Measurements from ENCODE around the gene BLNK.

BLNK gene

GRCh38 chr10:96297486-96297885 lies 26.1 kb upstream of the BLNK start:
- TF ChIP-seq ZFX (IDR thresholded peaks at IDR 0.05; ENCODE audit: borderline replicate concordance) (no peak), CTCF (IDR thresholded peaks at IDR 0.05) (no peak)
- H3K27ac ChIP-seq, result no peak overlapping the region

GRCh38 chr10:96295475-96295874 lies 24.1 kb upstream of the BLNK start:
- TF ChIP-seq ZFX (IDR thresholded peaks at IDR 0.05; ENCODE audit: borderline replicate concordance) (no peak), CTCF (IDR thresholded peaks at IDR 0.05) (no peak)
- H3K27ac ChIP-seq, result no peak overlapping the region

- H3K27ac ChIP-seq, result no peak overlapping the region
- TF ChIP-seq ZFX (IDR thresholded peaks at IDR 0.05; ENCODE audit: borderline replicate concordance), result no peak
- TF ChIP-seq CTCF (IDR thresholded peaks at IDR 0.05), result peak; percentile 75
These were observed 21.9 kb upstream of the BLNK start for GRCh38 chr10:96292971-96293920.

- no peak overlapping the region for H3K27ac ChIP-seq
- no peak for TF ChIP-seq CTCF (IDR thresholded peaks at IDR 0.05)
These were observed 19.2 kb upstream of the BLNK start for GRCh38 chr10:96290368-96291133.

- no peak overlapping the region for H3K27ac ChIP-seq
- TF ChIP-seq ZFX (IDR thresholded peaks at IDR 0.05; ENCODE audit: borderline replicate concordance) (no peak), CTCF (IDR thresholded peaks at IDR 0.05) (no peak)
These were observed 18.0 kb upstream of the BLNK start for GRCh38 chr10:96289218-96289910.

GRCh38 chr10:96288151-96288621 lies 16.8 kb upstream of the BLNK start:
- peak overlapping the region; percentile 73 for H3K27ac ChIP-seq
- TF ChIP-seq CTCF (IDR thresholded peaks at IDR 0.05) (no peak), ZFX (IDR thresholded peaks at IDR 0.05; ENCODE audit: borderline replicate concordance) (no peak)

Data from 22Rv1 (cell line).